ENCODE measurements around the gene ZBTB38. TPM values are rescaled to one million over a fixed set of nuclear protein-coding genes. Genes with fewer than 3 reads are reported as not detected.

Gene ZBTB38
- polyA plus RNA-seq, 1 donor from 2014 or later, result 18.7 TPM

GRCh38 chr3:141400073-141400971, 32.0 kb downstream of the ZBTB38 start:
- Histone ChIP-seq H3K4me2 (ENCODE audit: low read length) (no peak overlapping the region), H3K36me3 (ENCODE audit: insufficient read depth, low read length) (peaks cover 8% of the 10 kb centered on the region), H3K27me3 (ENCODE audit: insufficient read depth, low read depth, low read length) (no peaks in the 10 kb centered on the region), H3K9me2 (ENCODE audit: insufficient read depth, low read length) (no peaks in the 10 kb centered on the region), H2AFZ (ENCODE audit: low read depth, low read length) (no peak overlapping the region), H3F3A (ENCODE audit: insufficient read depth, low read length, poor library complexity, severe bottlenecking) (no peaks in the 10 kb centered on the region), H3K9me3 (ENCODE audit: low read length) (peaks cover 21% of the 10 kb centered on the region), H3K9ac (ENCODE audit: low read length) (no peak overlapping the region), H4K20me1 (ENCODE audit: insufficient read depth) (no peaks in the 10 kb centered on the region), H3K79me2 (replicated peaks; ENCODE audit: insufficient read depth, low read length) (no peaks in the 10 kb centered on the region), H3K4me3 (ENCODE audit: low read length) (no peak overlapping the region), H3K27ac (ENCODE audit: low read length) (no peak overlapping the region)
- TF ChIP-seq MXI1 (conservative IDR thresholded peaks at IDR 0.05; ENCODE audit: poor library complexity, severe bottlenecking), result no peak
- TF ChIP-seq TAF1 (IDR thresholded peaks at IDR 0.05; ENCODE audit: low read depth), result no peak

- Histone ChIP-seq H2AFZ (ENCODE audit: low read depth, low read length) (no peak overlapping the region), H3K9ac (ENCODE audit: low read length) (no peak overlapping the region), H3K4me3 (ENCODE audit: low read length) (no peak overlapping the region), H3K9me3 (ENCODE audit: low read length) (peaks cover 16% of the 10 kb centered on the region), H3K79me2 (replicated peaks; ENCODE audit: insufficient read depth, low read length) (no peaks in the 10 kb centered on the region), H4K20me1 (ENCODE audit: insufficient read depth) (no peaks in the 10 kb centered on the region), H3K4me2 (ENCODE audit: low read length) (no peak overlapping the region), H3K27me3 (ENCODE audit: insufficient read depth, low read depth, low read length) (no peaks in the 10 kb centered on the region), H3K27ac (ENCODE audit: low read length) (no peak overlapping the region), H3F3A (ENCODE audit: insufficient read depth, low read length, poor library complexity, severe bottlenecking) (no peaks in the 10 kb centered on the region), H3K9me2 (ENCODE audit: insufficient read depth, low read length) (no peaks in the 10 kb centered on the region), H3K36me3 (ENCODE audit: insufficient read depth, low read length) (peaks cover 8% of the 10 kb centered on the region)
- TF ChIP-seq SMC3 (conservative IDR thresholded peaks at IDR 0.05; ENCODE audit: poor library complexity) (no peak), CTCF (IDR thresholded peaks at IDR 0.05; ENCODE audit: poor library complexity, severe bottlenecking) (no peak), MXI1 (conservative IDR thresholded peaks at IDR 0.05; ENCODE audit: poor library complexity, severe bottlenecking) (no peak), TAF1 (IDR thresholded peaks at IDR 0.05; ENCODE audit: low read depth) (no peak), EP300 (conservative IDR thresholded peaks at IDR 0.05; ENCODE audit: poor library complexity, severe bottlenecking) (no peak), REST (IDR thresholded peaks at IDR 0.05; ENCODE audit: borderline replicate concordance) (no peak)
Measured at GRCh38 chr3:141401095-141401494, 32.8 kb downstream of the ZBTB38 start.

All from neural cell (in vitro differentiated cells).